Measurements from ENCODE around the gene KLK1. TPM values are rescaled to one million over a fixed set of nuclear protein-coding genes. Genes with fewer than 3 reads are reported as not detected.

KLK1 gene
- total and polyA plus RNA-seq, 10 of the 15 experiments (the other 5 are each of a cell fraction or from before 2014, with no cell fraction given) = 3.4 to 27.5 (median 20.2) TPM

DNA sequence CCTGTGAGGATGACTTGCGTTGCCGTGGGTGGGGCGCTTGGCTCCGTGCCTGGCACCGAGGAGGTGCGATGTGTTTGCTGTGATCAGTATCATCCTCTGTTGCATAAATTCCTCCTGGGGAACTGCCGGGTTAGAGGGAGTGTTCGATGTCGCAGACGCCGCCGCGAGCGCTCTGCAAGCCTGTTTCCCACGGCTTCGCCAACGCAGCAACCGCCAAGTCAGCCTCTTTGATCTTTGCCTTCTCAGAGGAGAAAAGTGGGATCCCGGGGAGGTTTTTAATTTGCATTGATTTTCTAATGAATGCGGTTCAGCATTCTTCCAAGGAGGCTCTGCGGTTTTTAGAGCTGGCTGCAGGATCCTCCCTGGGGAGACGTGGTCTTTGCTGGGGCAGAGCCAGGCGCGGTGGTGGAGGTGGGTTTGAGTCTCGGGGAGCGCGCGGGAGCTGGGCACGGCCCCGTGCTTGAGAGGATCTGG, 45.7 kb downstream of the KLK1 start:
- Histone ChIP-seq H4K20me1 (ENCODE audit: control insufficient read depth, insufficient read depth) (no peaks in the 10 kb centered on the region), H3K4me2 (ENCODE audit: control insufficient read depth, insufficient read depth) (no peak overlapping the region), H2AFZ (ENCODE audit: control insufficient read depth, low read depth, low read length) (no peak overlapping the region), H3K27ac (ENCODE audit: control insufficient read depth, insufficient read depth) (no peak overlapping the region), H3K4me1 (ENCODE audit: control insufficient read depth, insufficient read depth, low read length) (no peaks in the 10 kb centered on the region), H3K9ac (ENCODE audit: control insufficient read depth, insufficient read depth, low read length) (no peak overlapping the region), H3K79me2 (ENCODE audit: control insufficient read depth, insufficient read depth, low read length) (no peaks in the 10 kb centered on the region), H3K36me3 (ENCODE audit: control insufficient read depth in 2 of 2, insufficient read depth in 2 of 2, low read length in 1 of 2) (no peaks in the 10 kb centered on the region), H3K9me3 (replicated peaks; ENCODE audit: control insufficient read depth, insufficient read depth, low read length) (no peaks in the 10 kb centered on the region), H3K4me3 (no peak overlapping the region), H3K27me3 (replicated peaks in 1 of 2; ENCODE audit: control insufficient read depth in 2 of 2, insufficient read depth in 2 of 2, low read length in 1 of 2) (peaks cover 4 to 8% of the 10 kb centered on the region in 2 experiments)
- CTCF ChIA-PET = interaction anchor here (2.0 kb wide), 1 partner anchor 73 kb away, joined by 9 read pairs; no protein-coding TSS in a partner anchor
- in situ Hi-C loops (cut with MboI) = no loop called here
- DNase-seq (ENCODE audit: low read depth, low spot score) (no peak), ATAC-seq (no peak), FAIRE-seq (no peak)
- WGBS (ENCODE audit: insufficient coverage, insufficient replicate concordance, low lambda C conversion rate, missing lambda C conversion rate) = 22% methylated on average over 30 of the region's 30 CpGs
- SMC1A ChIA-PET (ENCODE audit: uncharacterized antibody, unreplicated experiment) = interaction anchor here (1.2 kb wide), 1 partner anchor 72 kb away, joined by 4 read pairs; no protein-coding TSS in a partner anchor
- RAD21 ChIA-PET (ENCODE audit: unreplicated experiment) = interaction anchor here (0.8 kb wide), 1 partner anchor 68 kb away, joined by 3 read pairs; no protein-coding TSS in a partner anchor
- POLR2A ChIA-PET = no interaction called here
- intact Hi-C loops (cut with micrococcal nuclease; ENCODE audit: unreplicated experiment) = no loop called here
- BruUV-seq (replicated peaks) = no TSS peak
- no peak for TF ChIP-seq ZNF622 (IDR thresholded peaks at IDR 0.05)
- TF ChIP-seq NR2C2 (IDR thresholded peaks at IDR 0.05; ENCODE audit: borderline replicate concordance, control insufficient read depth, insufficient read length, low read depth) = no peak
- no peak for TF ChIP-seq TCF3 (IDR thresholded peaks at IDR 0.05; ENCODE audit: borderline replicate concordance, insufficient read depth, low read depth, low read length)
- TF ChIP-seq BCL11A (IDR thresholded peaks at IDR 0.05; ENCODE audit: low read depth, low read length) = no peak
- TF ChIP-seq DPF2 (IDR thresholded peaks at IDR 0.05) = no peak
- TF ChIP-seq JUNB (IDR thresholded peaks at IDR 0.05) = no peak
- TF ChIP-seq HCFC1 (IDR thresholded peaks at IDR 0.05; ENCODE audit: low read length) = no peak
- no peak for TF ChIP-seq CREB1 (IDR thresholded peaks at IDR 0.05; ENCODE audit: low read depth)
- no peak for TF ChIP-seq ZBTB11 (CRISPR knock-in tag; IDR thresholded peaks at IDR 0.05)
- no peak for TF ChIP-seq SKIL (IDR thresholded peaks at IDR 0.05; ENCODE audit: low read depth, poor library complexity, severe bottlenecking)
- TF ChIP-seq, protein P1, sequence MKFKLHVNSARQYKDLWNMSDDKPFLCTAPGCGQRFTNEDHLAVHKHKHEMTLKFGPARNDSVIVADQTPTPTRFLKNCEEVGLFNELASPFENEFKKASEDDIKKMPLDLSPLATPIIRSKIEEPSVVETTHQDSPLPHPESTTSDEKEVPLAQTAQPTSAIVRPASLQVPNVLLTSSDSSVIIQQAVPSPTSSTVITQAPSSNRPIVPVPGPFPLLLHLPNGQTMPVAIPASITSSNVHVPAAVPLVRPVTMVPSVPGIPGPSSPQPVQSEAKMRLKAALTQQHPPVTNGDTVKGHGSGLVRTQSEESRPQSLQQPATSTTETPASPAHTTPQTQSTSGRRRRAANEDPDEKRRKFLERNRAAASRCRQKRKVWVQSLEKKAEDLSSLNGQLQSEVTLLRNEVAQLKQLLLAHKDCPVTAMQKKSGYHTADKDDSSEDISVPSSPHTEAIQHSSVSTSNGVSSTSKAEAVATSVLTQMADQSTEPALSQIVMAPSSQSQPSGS (IDR thresholded peaks at IDR 0.05; ENCODE audit: low read length) = no peak
- TF ChIP-seq RFX5 (IDR thresholded peaks at IDR 0.05; ENCODE audit: low read depth, low read length) = no peak
- TF ChIP-seq NFXL1 (IDR thresholded peaks at IDR 0.05; ENCODE audit: borderline replicate concordance) = no peak
- TF ChIP-seq CBX3 (IDR thresholded peaks at IDR 0.05; ENCODE audit: borderline replicate concordance, low read depth) = no peak
- TF ChIP-seq RAD51 (IDR thresholded peaks at IDR 0.05) = no peak
- TF ChIP-seq, protein P2, sequence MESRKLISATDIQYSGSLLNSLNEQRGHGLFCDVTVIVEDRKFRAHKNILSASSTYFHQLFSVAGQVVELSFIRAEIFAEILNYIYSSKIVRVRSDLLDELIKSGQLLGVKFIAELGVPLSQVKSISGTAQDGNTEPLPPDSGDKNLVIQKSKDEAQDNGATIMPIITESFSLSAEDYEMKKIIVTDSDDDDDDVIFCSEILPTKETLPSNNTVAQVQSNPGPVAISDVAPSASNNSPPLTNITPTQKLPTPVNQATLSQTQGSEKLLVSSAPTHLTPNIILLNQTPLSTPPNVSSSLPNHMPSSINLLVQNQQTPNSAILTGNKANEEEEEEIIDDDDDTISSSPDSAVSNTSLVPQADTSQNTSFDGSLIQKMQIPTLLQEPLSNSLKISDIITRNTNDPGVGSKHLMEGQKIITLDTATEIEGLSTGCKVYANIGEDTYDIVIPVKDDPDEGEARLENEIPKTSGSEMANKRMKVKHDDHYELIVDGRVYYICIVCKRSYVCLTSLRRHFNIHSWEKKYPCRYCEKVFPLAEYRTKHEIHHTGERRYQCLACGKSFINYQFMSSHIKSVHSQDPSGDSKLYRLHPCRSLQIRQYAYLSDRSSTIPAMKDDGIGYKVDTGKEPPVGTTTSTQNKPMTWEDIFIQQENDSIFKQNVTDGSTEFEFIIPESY (IDR thresholded peaks at IDR 0.05) = no peak
- no peak for TF ChIP-seq POLR2AphosphoS2 (IDR thresholded peaks at IDR 0.05; ENCODE audit: low read depth, low read length)
